ENCODE data around the gene TRAK2.

DNA sequence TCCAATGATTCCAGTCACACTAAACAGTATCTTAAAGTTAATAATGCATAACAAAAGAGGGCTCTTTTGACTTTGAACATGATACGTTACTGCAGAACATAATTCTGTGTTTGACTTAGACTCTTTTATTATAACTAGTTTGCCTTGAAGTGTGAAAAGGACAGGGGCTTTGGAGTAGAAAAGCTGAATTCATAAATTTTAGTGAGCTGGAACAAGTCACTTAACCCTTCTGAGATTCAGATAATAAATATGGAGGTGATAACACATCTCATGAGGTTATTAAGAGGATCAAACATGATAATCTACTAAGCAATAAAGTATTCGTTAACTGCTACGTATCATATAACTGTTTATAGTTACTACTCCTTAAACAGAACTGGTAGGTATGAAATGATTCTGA is 49.4 kb downstream of the TRAK2 start:
- TF ChIP-seq, protein P1, sequence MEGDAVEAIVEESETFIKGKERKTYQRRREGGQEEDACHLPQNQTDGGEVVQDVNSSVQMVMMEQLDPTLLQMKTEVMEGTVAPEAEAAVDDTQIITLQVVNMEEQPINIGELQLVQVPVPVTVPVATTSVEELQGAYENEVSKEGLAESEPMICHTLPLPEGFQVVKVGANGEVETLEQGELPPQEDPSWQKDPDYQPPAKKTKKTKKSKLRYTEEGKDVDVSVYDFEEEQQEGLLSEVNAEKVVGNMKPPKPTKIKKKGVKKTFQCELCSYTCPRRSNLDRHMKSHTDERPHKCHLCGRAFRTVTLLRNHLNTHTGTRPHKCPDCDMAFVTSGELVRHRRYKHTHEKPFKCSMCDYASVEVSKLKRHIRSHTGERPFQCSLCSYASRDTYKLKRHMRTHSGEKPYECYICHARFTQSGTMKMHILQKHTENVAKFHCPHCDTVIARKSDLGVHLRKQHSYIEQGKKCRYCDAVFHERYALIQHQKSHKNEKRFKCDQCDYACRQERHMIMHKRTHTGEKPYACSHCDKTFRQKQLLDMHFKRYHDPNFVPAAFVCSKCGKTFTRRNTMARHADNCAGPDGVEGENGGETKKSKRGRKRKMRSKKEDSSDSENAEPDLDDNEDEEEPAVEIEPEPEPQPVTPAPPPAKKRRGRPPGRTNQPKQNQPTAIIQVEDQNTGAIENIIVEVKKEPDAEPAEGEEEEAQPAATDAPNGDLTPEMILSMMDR (IDR thresholded peaks at IDR 0.05) = no peak
- TF ChIP-seq POLR2A (IDR thresholded peaks at IDR 0.05) (no peak), POLR2AphosphoS5 (IDR thresholded peaks at IDR 0.05; ENCODE audit: insufficient read depth in 1 of 2, low read depth in 1 of 2) (no peak)

All from vagina (tissue), 2 donors.